Measurements from ENCODE around the gene JTB.

Gene JTB

DNA sequence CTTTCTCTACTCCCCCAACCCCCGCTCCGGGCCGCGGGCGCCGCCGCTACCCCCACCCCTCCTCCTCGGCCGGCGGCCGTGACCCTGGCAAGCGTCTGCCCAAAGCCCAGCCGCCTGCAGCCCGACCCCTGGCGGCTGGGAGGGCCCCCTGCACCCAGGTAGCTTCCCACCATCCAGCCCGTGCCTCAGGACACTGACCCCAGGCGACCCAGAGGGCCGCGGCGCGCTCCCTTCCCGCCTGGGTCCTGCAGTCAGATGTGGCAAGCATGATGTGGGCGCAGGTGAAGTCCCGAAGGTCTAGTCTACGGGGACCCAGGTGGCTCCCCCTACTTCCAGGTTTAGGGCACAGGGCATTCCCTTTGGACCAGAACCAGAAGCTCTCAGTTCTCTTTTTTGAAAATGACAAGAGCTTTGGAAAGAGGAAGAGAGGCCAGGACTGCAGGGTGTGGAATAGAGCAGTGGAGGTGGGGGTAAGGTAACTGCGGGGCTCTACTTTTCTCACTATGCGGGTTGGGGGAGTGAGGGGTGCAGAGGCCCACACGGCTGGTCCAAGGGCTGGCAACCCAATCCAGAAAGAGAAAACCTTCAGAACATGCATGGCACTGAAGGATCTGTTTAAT lies 30.7 kb downstream of the JTB start, which contains the start of gene DENND4B:
DENND4B (minus strand) TSS at position 97 of the 620 bp plus-strand sequence. CDS start 2,344 bp downstream, outside the sequence.
- peak; percentile 92 for ATAC-seq
- TF ChIP-seq, protein P1, sequence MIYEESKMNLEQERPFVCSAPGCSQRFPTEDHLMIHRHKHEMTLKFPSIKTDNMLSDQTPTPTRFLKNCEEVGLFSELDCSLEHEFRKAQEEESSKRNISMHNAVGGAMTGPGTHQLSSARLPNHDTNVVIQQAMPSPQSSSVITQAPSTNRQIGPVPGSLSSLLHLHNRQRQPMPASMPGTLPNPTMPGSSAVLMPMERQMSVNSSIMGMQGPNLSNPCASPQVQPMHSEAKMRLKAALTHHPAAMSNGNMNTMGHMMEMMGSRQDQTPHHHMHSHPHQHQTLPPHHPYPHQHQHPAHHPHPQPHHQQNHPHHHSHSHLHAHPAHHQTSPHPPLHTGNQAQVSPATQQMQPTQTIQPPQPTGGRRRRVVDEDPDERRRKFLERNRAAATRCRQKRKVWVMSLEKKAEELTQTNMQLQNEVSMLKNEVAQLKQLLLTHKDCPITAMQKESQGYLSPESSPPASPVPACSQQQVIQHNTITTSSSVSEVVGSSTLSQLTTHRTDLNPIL (CRISPR knock-in tag; IDR thresholded peaks at IDR 0.05; ENCODE audit: low read depth), result no peak
- TF ChIP-seq GLIS3 (CRISPR knock-in tag; IDR thresholded peaks at IDR 0.05), result peak; percentile 85

DNA sequence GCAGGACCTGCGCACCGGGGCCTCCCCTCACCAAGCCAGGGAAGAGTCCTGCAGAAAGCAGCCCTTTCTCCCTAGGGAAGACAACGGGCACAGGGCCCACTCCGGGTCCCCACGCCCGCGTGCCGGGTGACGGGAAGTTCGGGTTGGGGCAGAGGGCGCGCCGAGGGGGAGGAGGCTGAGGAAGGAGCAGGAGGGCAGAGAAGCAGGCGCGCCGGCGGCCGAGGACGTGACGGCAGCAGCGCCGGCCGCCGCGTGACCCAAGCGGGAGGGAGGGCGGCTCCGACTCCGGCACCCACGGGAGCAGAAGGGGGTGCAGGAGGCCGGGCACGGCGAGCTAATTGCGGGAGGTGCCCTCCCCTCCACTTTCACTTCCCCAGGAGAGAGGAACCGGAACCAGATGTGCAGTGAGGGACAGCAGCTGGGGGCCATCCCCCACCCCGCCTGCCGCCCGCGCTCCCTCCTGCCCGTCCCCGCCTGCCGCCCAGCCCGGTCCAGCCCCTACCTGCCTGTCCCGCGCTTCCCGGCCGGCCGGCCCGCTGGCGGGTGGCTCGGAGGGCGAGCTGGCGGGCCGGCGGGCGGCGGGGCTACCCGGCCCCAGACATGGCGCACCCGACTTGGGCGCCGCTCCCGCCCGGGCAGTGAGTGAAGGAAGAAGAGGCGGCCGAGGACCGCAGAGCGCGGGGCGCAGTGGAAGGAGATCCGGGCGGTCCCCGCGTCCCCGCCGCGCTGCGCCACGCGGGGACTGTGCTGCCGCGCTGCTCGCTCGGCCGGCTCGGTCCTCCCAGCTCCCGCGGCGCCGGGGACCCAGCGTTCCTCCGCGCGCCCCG lies 31.5 kb downstream of the JTB start:
- peak; percentile 75 for ATAC-seq
- TF ChIP-seq, protein P2, sequence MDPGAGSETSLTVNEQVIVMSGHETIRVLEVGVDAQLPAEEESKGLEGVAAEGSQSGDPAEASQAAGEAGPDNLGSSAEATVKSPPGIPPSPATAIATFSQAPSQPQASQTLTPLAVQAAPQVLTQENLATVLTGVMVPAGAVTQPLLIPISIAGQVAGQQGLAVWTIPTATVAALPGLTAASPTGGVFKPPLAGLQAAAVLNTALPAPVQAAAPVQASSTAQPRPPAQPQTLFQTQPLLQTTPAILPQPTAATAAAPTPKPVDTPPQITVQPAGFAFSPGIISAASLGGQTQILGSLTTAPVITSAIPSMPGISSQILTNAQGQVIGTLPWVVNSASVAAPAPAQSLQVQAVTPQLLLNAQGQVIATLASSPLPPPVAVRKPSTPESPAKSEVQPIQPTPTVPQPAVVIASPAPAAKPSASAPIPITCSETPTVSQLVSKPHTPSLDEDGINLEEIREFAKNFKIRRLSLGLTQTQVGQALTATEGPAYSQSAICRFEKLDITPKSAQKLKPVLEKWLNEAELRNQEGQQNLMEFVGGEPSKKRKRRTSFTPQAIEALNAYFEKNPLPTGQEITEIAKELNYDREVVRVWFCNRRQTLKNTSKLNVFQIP (CRISPR knock-in tag; IDR thresholded peaks at IDR 0.05; ENCODE audit: borderline replicate concordance, low read depth), result no peak
- TF ChIP-seq BACH2 (CRISPR knock-in tag; IDR thresholded peaks at IDR 0.05; ENCODE audit: borderline replicate concordance), result no peak
- TF ChIP-seq TOX (CRISPR knock-in tag; IDR thresholded peaks at IDR 0.05; ENCODE audit: borderline replicate concordance), result no peak
- no peak for TF ChIP-seq TCF4 (CRISPR knock-in tag; IDR thresholded peaks at IDR 0.05; ENCODE audit: borderline replicate concordance)
- TF ChIP-seq ZFP30 (CRISPR knock-in tag; IDR thresholded peaks at IDR 0.05), result no peak
- TF ChIP-seq ARNTL (CRISPR knock-in tag; IDR thresholded peaks at IDR 0.05; ENCODE audit: borderline replicate concordance, low read depth), result no peak
- no peak for TF ChIP-seq ZC3H10 (CRISPR knock-in tag; IDR thresholded peaks at IDR 0.05)
- TF ChIP-seq RARB (CRISPR knock-in tag; IDR thresholded peaks at IDR 0.05), result no peak

GRCh38 chr1:153945131-153945794 lies 32.2 kb downstream of the JTB start:
- TF ChIP-seq, protein P2 (CRISPR knock-in tag; IDR thresholded peaks at IDR 0.05; ENCODE audit: borderline replicate concordance, low read depth), result peak; percentile 53; the same call in 1 of the 2 replicates
- no peak for TF ChIP-seq SNAI2 (CRISPR knock-in tag; IDR thresholded peaks at IDR 0.05)
- no peak for TF ChIP-seq ZFP3 (CRISPR knock-in tag; IDR thresholded peaks at IDR 0.05)
- ATAC-seq, result peak; percentile 46

DNA sequence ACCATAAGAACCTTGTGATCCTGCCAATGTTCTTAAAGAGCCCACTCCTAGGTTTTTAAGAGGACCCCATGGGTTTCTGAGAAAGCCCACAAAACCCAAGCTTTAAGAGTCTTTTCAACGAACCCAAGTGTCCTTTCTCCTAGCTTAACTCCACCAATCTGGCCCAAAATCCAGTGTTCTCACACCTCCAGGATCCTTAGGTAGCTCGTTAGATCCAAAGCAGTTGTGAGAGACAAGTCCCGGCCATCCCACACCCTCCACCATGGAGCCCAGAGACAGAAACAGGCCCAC lies 32.7 kb downstream of the JTB start:
- ATAC-seq, result no peak
- TF ChIP-seq BACH2 (CRISPR knock-in tag; IDR thresholded peaks at IDR 0.05; ENCODE audit: borderline replicate concordance) (no peak), ISL1 (CRISPR knock-in tag; IDR thresholded peaks at IDR 0.05) (no peak), ESRRG (CRISPR knock-in tag; IDR thresholded peaks at IDR 0.05) (no peak), TCF4 (CRISPR knock-in tag; IDR thresholded peaks at IDR 0.05; ENCODE audit: borderline replicate concordance) (no peak)
- TF ChIP-seq, protein P1 (CRISPR knock-in tag; IDR thresholded peaks at IDR 0.05; ENCODE audit: low read depth), result no peak

- no peak for ATAC-seq
- no peak for TF ChIP-seq BACH2 (CRISPR knock-in tag; IDR thresholded peaks at IDR 0.05; ENCODE audit: borderline replicate concordance)
- no peak for TF ChIP-seq GLIS3 (CRISPR knock-in tag; IDR thresholded peaks at IDR 0.05)
These were observed 33.3 kb downstream of the JTB start for GRCh38 chr1:153944005-153944826.

Data from SK-N-SH treated with all-trans-retinoic acid at 6 μM for 48 hours (cell line).